ENCODE data around the gene HIP1. TPM values are rescaled to one million over a fixed set of nuclear protein-coding genes. Genes with fewer than 3 reads are reported as not detected.
"Not testable (repeated sequence)": the region's sequence is repeated elsewhere in the genome, so short reads cannot be mapped to it uniquely, and the experiment has no call there.

HIP1 gene
- total RNA-seq, 1 donor from 2014 or later = 15.6 TPM

- intact Hi-C loops (cut with DNase I); DNase-seq; ATAC-seq (ENCODE audit: poor library complexity): not testable (repeated sequence)
These were observed 16.8 kb downstream of the HIP1 start for GRCh38 chr7:75721922-75722321.

- ATAC-seq (ENCODE audit: poor library complexity) (no peak), DNase-seq (no peak)
- intact Hi-C loops (cut with DNase I) = no loop called here
These were observed 17.3 kb downstream of the HIP1 start for GRCh38 chr7:75721426-75721825.

- intact Hi-C loops (cut with DNase I) = no loop called here
- no peak for DNase-seq
- no peak for ATAC-seq (ENCODE audit: poor library complexity)
These were observed 19.1 kb downstream of the HIP1 start for GRCh38 chr7:75719626-75720025.

- intact Hi-C loops (cut with DNase I) = no loop called here
- ATAC-seq (ENCODE audit: poor library complexity) (no peak), DNase-seq (no peak)
These were observed 20.2 kb downstream of the HIP1 start for GRCh38 chr7:75718390-75719031.

GRCh38 chr7:75717746-75718145 lies 21.0 kb downstream of the HIP1 start:
- DNase-seq; intact Hi-C loops (cut with DNase I); ATAC-seq (ENCODE audit: poor library complexity): not testable (repeated sequence)

GRCh38 chr7:75716992-75717626 lies 21.6 kb downstream of the HIP1 start:
- no peak for DNase-seq
- intact Hi-C loops (cut with DNase I) = no loop called here
- ATAC-seq (ENCODE audit: poor library complexity) = no peak

- intact Hi-C loops (cut with DNase I) = no loop called here
- no peak for ATAC-seq (ENCODE audit: poor library complexity)
- no peak for DNase-seq
These were observed 22.9 kb downstream of the HIP1 start for GRCh38 chr7:75715864-75716263.

GRCh38 chr7:75712517-75713361 lies 26.0 kb downstream of the HIP1 start:
- peak; percentile 4 for ATAC-seq (ENCODE audit: poor library complexity)
- DNase-seq = no peak
- intact Hi-C loops (cut with DNase I) = no loop called here

- ATAC-seq (ENCODE audit: poor library complexity) (peak; percentile 93), DNase-seq (no peak)
- intact Hi-C loops (cut with DNase I) = no loop called here
These were observed 26.9 kb downstream of the HIP1 start for GRCh38 chr7:75711656-75712514.

GRCh38 chr7:75711076-75711475 lies 27.7 kb downstream of the HIP1 start:
- DNase-seq (no peak), ATAC-seq (ENCODE audit: poor library complexity) (no peak)
- intact Hi-C loops (cut with DNase I) = no loop called here

GRCh38 chr7:75704928-75705327 lies 33.8 kb downstream of the HIP1 start:
- no peak for ATAC-seq (ENCODE audit: poor library complexity)
- intact Hi-C loops (cut with DNase I) = no loop called here
- no peak for DNase-seq

- DNase-seq (no peak), ATAC-seq (ENCODE audit: poor library complexity) (no peak)
- intact Hi-C loops (cut with DNase I) = no loop called here
These were observed 36.2 kb downstream of the HIP1 start for GRCh38 chr7:75702515-75702914.

GRCh38 chr7:75699993-75700392 lies 38.7 kb downstream of the HIP1 start:
- ATAC-seq (ENCODE audit: poor library complexity) (no peak), DNase-seq (no peak)
- intact Hi-C loops (cut with DNase I) = no loop called here

GRCh38 chr7:75698358-75698757 lies 40.4 kb downstream of the HIP1 start:
- ATAC-seq (ENCODE audit: poor library complexity) = no peak
- intact Hi-C loops (cut with DNase I) = no loop called here

GRCh38 chr7:75696263-75697037 lies 42.3 kb downstream of the HIP1 start:
- DNase-seq (no peak), ATAC-seq (ENCODE audit: poor library complexity) (no peak)
- intact Hi-C loops (cut with DNase I) = no loop called here

More at GRCh38 chr7:75698358-75698757, 40.4 kb downstream of the HIP1 start:
- no peak for DNase-seq

GRCh38 chr7:75694638-75695399 lies 43.9 kb downstream of the HIP1 start:
- no peak for DNase-seq

GRCh38 chr7:75693668-75694067 lies 45.1 kb downstream of the HIP1 start:
- DNase-seq; intact Hi-C loops (cut with DNase I); ATAC-seq (ENCODE audit: poor library complexity): not testable (repeated sequence)

More at GRCh38 chr7:75694638-75695399, 43.9 kb downstream of the HIP1 start:
- ATAC-seq (ENCODE audit: poor library complexity) = no peak
- intact Hi-C loops (cut with DNase I) = no loop called here

Measured in Right ventricle myocardium superior (tissue), 1 donor.